ENCODE measurements around the gene SERTAD3.

GRCh38 chr19:40424637-40425449 is 19.3 kb downstream of the SERTAD3 start:
- no peak for TF ChIP-seq POLR2A (IDR thresholded peaks at IDR 0.05)
- TF ChIP-seq CTCF (IDR thresholded peaks at IDR 0.05): no peak
- TF ChIP-seq POLR2AphosphoS5 (IDR thresholded peaks at IDR 0.05): no peak
